SK-N-SH (cell line): ENCODE measurements around the gene B4GALNT4. TPM values are rescaled to one million over a fixed set of nuclear protein-coding genes. Genes with fewer than 3 reads are reported as not detected.

Experiments
- CTCF ChIA-PET: fragments of 300-600, 350-600 bp; formaldehyde crosslinking; extraction: SDS; loops from one replicate; lab custom pipeline; 2021; lab: Yijun Ruan, JAX
- POLR2A ChIA-PET: fragments of 350-600 bp; sonication (Branson Sonifier 250); formaldehyde crosslinking; extraction: SDS; loops from one replicate; lab custom pipeline; 2020; ENCODE audit warnings: antibody characterized with exemption, inconsistent platforms; lab: Yijun Ruan, JAX
- DNase-seq: peaks from one replicate; pipeline ENCODE4 v3.0.0; 2012
- H2AFZ ChIP-seq: fragments of 200-600 bp; sonication (generic); 2 replicates; pipeline ENCODE4 v1.8.1; 2016; ENCODE audit warnings: antibody characterized with exemption, mild to moderate bottlenecking, low read depth
- H3F3A ChIP-seq: fragments of 200-600 bp; sonication (generic); replicated peaks from 2 replicates; pipeline ENCODE3; 2016; ENCODE audit warnings: antibody characterized with exemption, mild to moderate bottlenecking; ENCODE audit not compliant: insufficient read depth
- H3K27ac ChIP-seq, 2 experiments: fragments of 200-500 bp in 1 of 2; fragments of 200-600 bp in 1 of 2; sonication (Bioruptor generic) in 1 of 2; sonication (generic), shearing (Covaris generic) in 1 of 2; 2 replicates each; pipeline versions ENCODE4 v1.5.1 to v1.6.1; 2014 to 2016; ENCODE audit warnings: low read depth in 2 of 2, inconsistent platforms in 1 of 2, low read length in 1 of 2, mild to moderate bottlenecking in 1 of 2, mixed read lengths in 1 of 2
- H3K27me3 ChIP-seq: fragments of 200-600 bp; sonication (generic), shearing (Covaris generic); 2 replicates; pipeline ENCODE4 v1.6.1; 2016; ENCODE audit warnings: mixed run types; ENCODE audit not compliant: insufficient read depth
- H3K36me3 ChIP-seq, 2 experiments: fragments of 200-500 bp in 1 of 2; fragments of 200-600 bp in 1 of 2; sonication (Bioruptor generic) in 1 of 2; sonication (generic) in 1 of 2; replicated peaks in 1 of 2; 2 replicates each; pipeline versions ENCODE3 to v1.5.1; 2014 to 2016; ENCODE audit warnings: low read length in 1 of 2, mild to moderate bottlenecking in 1 of 2; ENCODE audit not compliant: insufficient read depth in 2 of 2, control insufficient read depth in 1 of 2
- H3K4me1 ChIP-seq, 2 experiments: fragments of 200-500 bp in 1 of 2; fragments of 200-600 bp in 1 of 2; sonication (Bioruptor generic) in 1 of 2; sonication (generic), shearing (Covaris generic) in 1 of 2; 2 replicates each; pipeline versions ENCODE4 v1.5.1 to v1.6.1; 2014 to 2016; ENCODE audit warnings: low read depth in 1 of 2, low read length in 1 of 2, mixed run types in 1 of 2; ENCODE audit not compliant: insufficient read depth in 2 of 2, control insufficient read depth in 1 of 2
- H3K4me2 ChIP-seq: fragments of 200-600 bp; sonication (generic), shearing (Covaris generic); 2 replicates; pipeline ENCODE4 v1.6.1; 2017; ENCODE audit warnings: mixed run types
- H3K4me3 ChIP-seq, 2 experiments: fragments of 200-500 bp in 1 of 2; fragments of 200-600 bp in 1 of 2; sonication (Bioruptor generic) in 1 of 2; sonication (generic), shearing (Covaris generic) in 1 of 2; 2 replicates each; pipeline versions ENCODE4 v1.5.1 to v1.8.1; 2014 to 2016; ENCODE audit warnings: low read depth in 2 of 2, inconsistent platforms in 1 of 2, low read length in 1 of 2, mild to moderate bottlenecking in 1 of 2, mixed read lengths in 1 of 2, moderate library complexity in 1 of 2
- H3K79me2 ChIP-seq: fragments of 200-600 bp; sonication (generic); 2 replicates; pipeline ENCODE4 v1.8.1; 2017; ENCODE audit warnings: mild to moderate bottlenecking; ENCODE audit not compliant: insufficient read depth
- H3K9ac ChIP-seq: fragments of 200-600 bp; sonication (generic); 2 replicates; pipeline ENCODE4 v1.6.1; 2017; ENCODE audit warnings: mixed run types
- H3K9me2 ChIP-seq: fragments of 200-600 bp; sonication (generic); 2 replicates; pipeline ENCODE4 v1.6.1; 2017; ENCODE audit warnings: mixed run types
- H3K9me3 ChIP-seq: fragments of 200-600 bp; sonication (generic); 2 replicates; pipeline ENCODE4 v1.6.1; 2017; ENCODE audit warnings: mixed run types, mild to moderate bottlenecking, moderate library complexity
- H4K20me1 ChIP-seq: fragments of 200-600 bp; sonication (generic); 2 replicates; pipeline ENCODE4 v1.6.1; 2017; ENCODE audit warnings: mild to moderate bottlenecking, mixed run types; ENCODE audit not compliant: insufficient read depth
- ELF1 ChIP-seq: IDR thresholded peaks from 2 replicates; pipeline ENCODE4 v1.4.0; 2012
- FOSL2 ChIP-seq: IDR thresholded peaks from 2 replicates; pipeline ENCODE4 v1.4.0; 2012; ENCODE audit warnings: low read depth, mild to moderate bottlenecking, moderate library complexity, borderline replicate concordance
- FOXJ3 ChIP-seq: sonication (generic); formaldehyde crosslinking; IDR thresholded peaks from 2 replicates; pipeline ENCODE4 v1.5.1; 2020; ENCODE audit warnings: mild to moderate bottlenecking, missing genetic modification reagents
- GATA2 ChIP-seq: sonication (generic); formaldehyde crosslinking; IDR thresholded peaks from 2 replicates; pipeline ENCODE4 v1.5.0; 2020; ENCODE audit warnings: mild to moderate bottlenecking, missing genetic modification reagents
- JUND ChIP-seq: IDR thresholded peaks from 2 replicates; pipeline ENCODE4 v1.4.0; 2012
- MXI1 ChIP-seq: IDR thresholded peaks from 2 replicates; pipeline ENCODE4 v1.6.1; 2012; ENCODE audit warnings: mild to moderate bottlenecking, low read depth, low read length, improper control_type of control experiment
- NRF1 ChIP-seq: IDR thresholded peaks from 2 replicates; pipeline ENCODE4 v1.6.1; 2012; ENCODE audit warnings: low read depth, mild to moderate bottlenecking, low read length
- POLR2AphosphoS5 ChIP-seq: IDR thresholded peaks from 2 replicates; pipeline ENCODE4 v1.6.1; 2012; ENCODE audit warnings: low read depth, low read length
- RCOR1 ChIP-seq: fragments of 150-350 bp; IDR thresholded peaks from 2 replicates; pipeline ENCODE4 v1.6.1; 2017; ENCODE audit warnings: antibody characterized with exemption, low read length
- RFX5 ChIP-seq: IDR thresholded peaks from 2 replicates; pipeline ENCODE4 v1.6.1; 2012; ENCODE audit warnings: mild to moderate bottlenecking, improper control_type of control experiment, low read length
- SMC3 ChIP-seq: IDR thresholded peaks from 2 replicates; pipeline ENCODE4 v1.6.1; 2012; ENCODE audit warnings: low read depth, low read length, improper control_type of control experiment
- TAF1 ChIP-seq: IDR thresholded peaks from 2 replicates; pipeline ENCODE4 v1.6.1; 2012; ENCODE audit warnings: low read depth, mild to moderate bottlenecking, low read length, moderate library complexity, borderline replicate concordance
- TEAD4 ChIP-seq: IDR thresholded peaks from 2 replicates; pipeline ENCODE4 v1.4.0; 2012; ENCODE audit warnings: mild to moderate bottlenecking, borderline replicate concordance; ENCODE audit not compliant: insufficient read depth
- WGBS: methylation state at CpG from one replicate; pipeline ENCODE4 v1.1.6; 2017; ENCODE audit warnings: low lambda C conversion rate; 5-methylcytosine and 5-hydroxymethylcytosine counted together
- polyA plus RNA-seq, 3 experiments: library from polyadenylated mRNA; depleted of rRNA; stranded (reverse); fragments of >200 nt; gene quantifications; 2 replicates each; pipeline ENCODE4 v1.2.3, GENCODE V29; 2012
- TF ChIP-seq, protein P1 (sequence below): IDR thresholded peaks from 2 replicates; pipeline ENCODE4; 2012
- TF ChIP-seq, protein P2 (sequence below): fragments of 150-350 bp; IDR thresholded peaks from 2 replicates; pipeline ENCODE4 v1.6.1; 2016; ENCODE audit warnings: mild to moderate bottlenecking, low read depth, low read length
- TF ChIP-seq, protein P3 (sequence below): fragments of 150-350 bp; IDR thresholded peaks from 2 replicates; pipeline ENCODE4 v1.6.1; 2017; ENCODE audit warnings: antibody characterized with exemption, low read length, low read depth, borderline replicate concordance

The B4GALNT4 gene
- polyA plus RNA-seq, 1 of the 3 experiments (the other 2 are of a cell fraction), result 66.7 TPM

DNA sequence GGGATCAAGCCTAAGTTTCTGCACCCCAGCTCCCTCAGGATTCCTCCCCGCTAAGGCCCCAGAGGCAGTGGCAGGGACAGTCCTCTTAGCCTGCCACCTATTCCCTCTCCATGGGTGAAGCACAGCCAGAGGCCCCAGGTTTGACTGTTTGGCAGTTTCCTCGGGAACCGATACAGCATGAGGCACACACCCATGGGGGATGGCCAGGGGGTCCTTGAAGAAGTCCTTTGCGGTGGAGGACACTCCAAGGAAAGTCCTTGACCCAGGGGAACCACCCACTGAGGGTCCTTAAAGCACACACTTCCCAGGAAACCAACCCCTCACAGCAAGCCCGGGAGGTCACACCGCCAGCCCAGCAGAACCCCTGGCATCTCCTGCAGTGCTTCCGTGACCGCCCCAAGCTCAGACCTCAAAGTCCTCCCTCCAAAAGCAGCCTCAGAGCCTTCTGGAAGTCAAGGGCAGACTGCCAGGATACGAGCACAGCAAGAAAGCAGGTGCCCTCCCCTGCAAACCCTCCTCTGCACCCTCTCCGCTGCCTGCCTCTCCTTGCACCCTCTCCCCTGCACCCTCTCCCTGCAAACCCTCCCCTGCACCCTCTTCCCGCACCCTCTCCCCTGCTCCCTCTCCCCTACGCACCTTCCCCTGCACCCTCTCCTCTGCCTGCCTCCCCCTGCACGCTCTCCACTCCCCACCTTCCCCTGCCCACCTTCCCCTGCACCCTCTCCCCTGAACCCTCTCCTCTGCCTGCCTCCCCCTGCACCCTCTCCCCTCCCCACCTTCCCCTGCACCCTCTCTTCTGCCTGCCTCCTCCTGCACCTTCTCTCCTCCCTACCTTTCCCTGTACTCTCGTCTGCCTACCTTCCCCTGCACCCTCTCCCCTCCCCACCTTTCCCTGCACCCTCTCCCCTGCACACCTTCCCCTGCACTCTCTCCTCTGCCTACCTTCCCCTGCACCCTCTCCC lies 44.1 kb downstream of the B4GALNT4 start:
- H3K4me1 ChIP-seq, result peaks cover 0 to 15% of the 10 kb centered on the region in 2 experiments; a peak in 1 of 4 replicates
- TF ChIP-seq TEAD4, result no peak
- TF ChIP-seq TAF1, result no peak
- TF ChIP-seq GATA2 (CRISPR knock-in tag), result no peak
- TF ChIP-seq POLR2AphosphoS5, result no peak
- TF ChIP-seq FOXJ3 (CRISPR knock-in tag), result no peak
- TF ChIP-seq RFX5, result no peak
- no peak for TF ChIP-seq ELF1
- no peak for TF ChIP-seq FOSL2
- no peak for TF ChIP-seq RCOR1
- TF ChIP-seq, protein P1, sequence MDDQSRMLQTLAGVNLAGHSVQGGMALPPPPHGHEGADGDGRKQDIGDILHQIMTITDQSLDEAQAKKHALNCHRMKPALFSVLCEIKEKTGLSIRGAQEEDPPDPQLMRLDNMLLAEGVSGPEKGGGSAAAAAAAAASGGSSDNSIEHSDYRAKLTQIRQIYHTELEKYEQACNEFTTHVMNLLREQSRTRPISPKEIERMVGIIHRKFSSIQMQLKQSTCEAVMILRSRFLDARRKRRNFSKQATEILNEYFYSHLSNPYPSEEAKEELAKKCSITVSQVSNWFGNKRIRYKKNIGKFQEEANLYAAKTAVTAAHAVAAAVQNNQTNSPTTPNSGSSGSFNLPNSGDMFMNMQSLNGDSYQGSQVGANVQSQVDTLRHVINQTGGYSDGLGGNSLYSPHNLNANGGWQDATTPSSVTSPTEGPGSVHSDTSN, result no peak
- no peak for TF ChIP-seq SMC3
- no peak for TF ChIP-seq MXI1
- TF ChIP-seq, protein P2, sequence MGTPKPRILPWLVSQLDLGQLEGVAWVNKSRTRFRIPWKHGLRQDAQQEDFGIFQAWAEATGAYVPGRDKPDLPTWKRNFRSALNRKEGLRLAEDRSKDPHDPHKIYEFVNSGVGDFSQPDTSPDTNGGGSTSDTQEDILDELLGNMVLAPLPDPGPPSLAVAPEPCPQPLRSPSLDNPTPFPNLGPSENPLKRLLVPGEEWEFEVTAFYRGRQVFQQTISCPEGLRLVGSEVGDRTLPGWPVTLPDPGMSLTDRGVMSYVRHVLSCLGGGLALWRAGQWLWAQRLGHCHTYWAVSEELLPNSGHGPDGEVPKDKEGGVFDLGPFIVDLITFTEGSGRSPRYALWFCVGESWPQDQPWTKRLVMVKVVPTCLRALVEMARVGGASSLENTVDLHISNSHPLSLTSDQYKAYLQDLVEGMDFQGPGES, result no peak
- TF ChIP-seq JUND, result no peak
- TF ChIP-seq, protein P3, sequence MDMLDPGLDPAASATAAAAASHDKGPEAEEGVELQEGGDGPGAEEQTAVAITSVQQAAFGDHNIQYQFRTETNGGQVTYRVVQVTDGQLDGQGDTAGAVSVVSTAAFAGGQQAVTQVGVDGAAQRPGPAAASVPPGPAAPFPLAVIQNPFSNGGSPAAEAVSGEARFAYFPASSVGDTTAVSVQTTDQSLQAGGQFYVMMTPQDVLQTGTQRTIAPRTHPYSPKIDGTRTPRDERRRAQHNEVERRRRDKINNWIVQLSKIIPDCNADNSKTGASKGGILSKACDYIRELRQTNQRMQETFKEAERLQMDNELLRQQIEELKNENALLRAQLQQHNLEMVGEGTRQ, result no peak
- no peak for TF ChIP-seq NRF1
- TF ChIP-seq, all 33 proteins: peak for 0
- POLR2A ChIA-PET, result interaction anchor here (1.5 kb wide), 1 partner anchor 26 kb away, joined by 4 read pairs; no protein-coding TSS in a partner anchor
- Histone ChIP-seq H3K9me2 (no peaks in the 10 kb centered on the region), H4K20me1 (no peaks in the 10 kb centered on the region), H3K36me3 (no peaks in the 10 kb centered on the region), H3F3A (no peaks in the 10 kb centered on the region), H3K4me2 (no peak overlapping the region), H3K9ac (no peak overlapping the region), H2AFZ (no peak overlapping the region), H3K79me2 (no peaks in the 10 kb centered on the region), H3K27me3 (peaks cover 30% of the 10 kb centered on the region), H3K4me3 (no peak overlapping the region), H3K9me3 (no peaks in the 10 kb centered on the region), H3K27ac (no peak overlapping the region)
- no peak for DNase-seq
- 27% methylated on average over 7 of the region's 14 CpGs for WGBS
- CTCF ChIA-PET, result interaction anchor here (0.6 to 3.9 kb wide), 2 partner anchors 35 to 129 kb away, joined by 3 to 14 read pairs; no protein-coding TSS in a partner anchor
